Suprapubic skin (tissue), 4 donors: ENCODE results near the gene ABCA7.

ENCODE experiments used
- CTCF ChIP-seq, 2 donors: fragments of 200-600 bp in 1 of 2; fragments of 450-650 bp in 1 of 2; sonication (generic) in 1 of 2; IDR thresholded peaks; one replicate each; pipeline ENCODE4 v1.5.1; 2016 to 2019; ENCODE audit warnings: antibody characterized with exemption in 2 of 2, mild to moderate bottlenecking in 1 of 2, moderate library complexity in 1 of 2
- POLR2A ChIP-seq, 2 donors: fragments of 450-650 bp; IDR thresholded peaks; one replicate each; pipeline ENCODE4 v1.6.1; 2017; ENCODE audit warnings: antibody characterized with exemption in 2 of 2, mild to moderate bottlenecking in 2 of 2, moderate library complexity in 2 of 2
- POLR2AphosphoS5 ChIP-seq, 3 donors: sonication (generic); formaldehyde crosslinking; IDR thresholded peaks; one replicate each; pipeline ENCODE4 v1.6.1; 2017; ENCODE audit warnings: antibody characterized with exemption in 3 of 3

DNA sequence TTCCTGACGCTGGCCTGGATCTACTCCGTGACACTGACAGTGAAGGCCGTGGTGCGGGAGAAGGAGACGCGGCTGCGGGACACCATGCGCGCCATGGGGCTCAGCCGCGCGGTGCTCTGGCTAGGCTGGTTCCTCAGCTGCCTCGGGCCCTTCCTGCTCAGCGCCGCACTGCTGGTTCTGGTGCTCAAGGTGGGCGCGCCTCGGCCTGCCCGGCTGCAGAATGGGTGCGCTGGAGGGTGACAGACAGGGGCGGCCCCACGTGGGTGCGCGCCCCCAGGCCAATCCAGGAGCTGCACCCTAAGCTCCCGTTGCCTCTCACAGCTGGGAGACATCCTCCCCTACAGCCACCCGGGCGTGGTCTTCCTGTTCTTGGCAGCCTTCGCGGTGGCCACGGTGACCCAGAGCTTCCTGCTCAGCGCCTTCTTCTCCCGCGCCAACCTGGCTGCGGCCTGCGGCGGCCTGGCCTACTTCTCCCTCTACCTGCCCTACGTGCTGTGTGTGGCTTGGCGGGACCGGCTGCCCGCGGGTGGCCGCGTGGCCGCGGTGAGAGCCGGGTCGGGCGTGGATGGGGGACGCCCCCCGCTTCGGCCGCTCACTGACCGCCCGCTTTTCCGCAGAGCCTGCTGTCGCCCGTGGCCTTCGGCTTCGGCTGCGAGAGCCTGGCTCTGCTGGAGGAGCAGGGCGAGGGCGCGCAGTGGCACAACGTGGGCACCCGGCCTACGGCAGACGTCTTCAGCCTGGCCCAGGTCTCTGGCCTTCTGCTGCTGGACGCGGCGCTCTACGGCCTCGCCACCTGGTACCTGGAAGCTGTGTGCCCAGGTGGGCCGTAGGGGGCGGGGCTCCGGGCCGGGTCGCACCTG lies 7.2 kb downstream of the ABCA7 start:
- TF ChIP-seq CTCF (IDR thresholded peaks at IDR 0.05) (no peak), POLR2A (IDR thresholded peaks at IDR 0.05) (no peak), POLR2AphosphoS5 (IDR thresholded peaks at IDR 0.05) (no peak)
